Fibroblast of skin of left quadriceps (primary cell): Measurements from ENCODE around the gene HAL.
"Not testable (repeated sequence)": the region's sequence is repeated elsewhere in the genome, so short reads cannot be mapped to it uniquely, and the experiment has no call there.

Experiments used
- DNase-seq, 2 experiments: peaks; one replicate each; pipeline ENCODE4 v3.0.0-alpha.2; 2013; ENCODE audit warnings: low read depth in 2 of 2

Gene HAL

DNA sequence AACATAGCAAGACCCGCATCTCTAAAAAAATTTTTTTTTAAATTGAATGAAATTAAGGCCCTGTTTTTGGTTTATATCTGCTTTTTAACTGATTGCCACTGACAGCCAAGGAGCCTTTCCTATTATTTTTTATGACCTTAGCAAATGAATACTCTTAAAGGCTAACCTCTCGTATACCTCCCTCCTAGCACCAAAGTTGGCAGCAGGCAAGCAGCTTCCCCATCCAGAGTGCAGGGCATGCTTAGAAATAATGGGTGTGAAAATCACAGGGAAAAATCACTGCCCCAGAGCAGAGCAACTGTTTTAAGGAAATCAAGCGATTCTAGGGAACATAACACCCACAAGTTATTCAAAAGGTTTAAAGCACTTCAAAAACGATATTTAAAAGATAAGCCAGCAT is 20.7 kb downstream of the HAL start:
- no peak for DNase-seq

- DNase-seq, result no peak
Measured at GRCh38 chr12:95974358-95974757, 21.8 kb downstream of the HAL start.

GRCh38 chr12:95972832-95973456 is 23.2 kb downstream of the HAL start:
- no peak for DNase-seq

- no peak for DNase-seq
Measured at GRCh38 chr12:95970905-95971304, 25.2 kb downstream of the HAL start.

GRCh38 chr12:95969116-95969515 is 27.0 kb downstream of the HAL start:
- not testable (repeated sequence) for DNase-seq

- DNase-seq, result no peak
Measured at GRCh38 chr12:95967301-95967700, 28.8 kb downstream of the HAL start.

DNA sequence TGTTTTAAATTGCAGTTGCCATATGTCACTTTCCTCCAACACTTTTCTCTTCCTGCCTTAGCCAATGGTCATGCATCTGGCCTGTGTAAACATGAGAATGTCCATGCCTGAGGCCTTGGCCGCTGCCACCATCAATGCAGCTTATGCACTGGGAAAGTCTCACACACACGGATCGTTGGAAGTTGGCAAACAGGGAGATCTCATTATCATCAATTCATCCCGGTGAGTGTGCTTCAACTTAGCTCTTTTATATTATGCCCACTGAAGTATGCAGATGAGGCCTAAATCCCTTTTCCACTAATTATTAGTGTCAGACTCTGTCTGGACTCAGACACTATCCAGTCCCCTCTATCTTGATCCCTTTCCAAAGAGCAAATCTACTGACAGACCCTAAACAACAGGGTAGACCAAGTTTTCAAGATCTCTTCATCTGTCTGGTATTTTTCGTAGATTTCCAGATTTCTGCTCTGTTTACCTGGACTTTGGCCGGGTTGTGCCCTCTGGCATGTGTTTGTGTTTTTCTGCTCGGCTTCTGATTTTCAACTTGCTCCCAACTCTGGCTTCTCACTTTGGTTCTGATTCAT is 29.8 kb downstream of the HAL start:
- no peak for DNase-seq

DNA sequence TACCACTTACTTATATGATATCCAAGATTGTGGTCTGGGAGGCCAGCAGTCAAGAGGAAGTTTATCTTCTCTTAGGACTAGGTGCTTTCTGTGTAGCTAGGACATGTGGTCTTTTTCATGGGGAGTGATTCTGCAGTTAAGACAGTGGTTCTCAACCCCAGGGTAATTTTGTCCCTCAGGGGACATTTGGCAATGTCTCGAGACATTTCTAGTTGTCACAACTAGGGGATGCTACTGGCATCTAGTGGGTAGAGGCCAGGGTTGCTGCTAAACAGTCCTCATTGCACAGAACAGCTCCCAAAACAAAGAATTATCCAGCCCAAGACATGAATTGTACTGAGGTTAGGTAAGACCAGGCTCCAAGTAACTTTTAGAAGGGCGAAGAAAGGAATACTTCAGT is 33.0 kb downstream of the HAL start:
- DNase-seq, result no peak

- DNase-seq, result no peak
Measured at GRCh38 chr12:95962222-95962621, 33.9 kb downstream of the HAL start.

DNA sequence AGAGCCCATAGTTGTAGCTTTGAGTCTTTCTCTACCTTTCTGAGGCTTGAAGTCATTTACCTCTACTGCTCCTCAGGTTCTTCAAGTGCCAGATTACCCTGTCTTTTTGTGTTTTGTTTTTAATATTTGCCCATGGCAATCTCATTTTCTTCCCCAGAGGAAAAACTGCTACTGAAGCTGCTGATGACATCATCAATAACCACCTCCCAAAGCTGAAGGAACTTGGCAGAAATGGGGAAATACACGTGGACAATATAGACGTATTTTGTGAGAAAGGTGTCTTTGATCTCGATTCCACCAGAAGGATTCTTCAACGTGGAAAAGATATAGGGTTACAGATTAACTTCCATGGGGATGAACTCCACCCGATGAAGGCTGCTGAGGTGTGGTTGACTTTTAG is 35.9 kb downstream of the HAL start:
- no peak for DNase-seq

DNA sequence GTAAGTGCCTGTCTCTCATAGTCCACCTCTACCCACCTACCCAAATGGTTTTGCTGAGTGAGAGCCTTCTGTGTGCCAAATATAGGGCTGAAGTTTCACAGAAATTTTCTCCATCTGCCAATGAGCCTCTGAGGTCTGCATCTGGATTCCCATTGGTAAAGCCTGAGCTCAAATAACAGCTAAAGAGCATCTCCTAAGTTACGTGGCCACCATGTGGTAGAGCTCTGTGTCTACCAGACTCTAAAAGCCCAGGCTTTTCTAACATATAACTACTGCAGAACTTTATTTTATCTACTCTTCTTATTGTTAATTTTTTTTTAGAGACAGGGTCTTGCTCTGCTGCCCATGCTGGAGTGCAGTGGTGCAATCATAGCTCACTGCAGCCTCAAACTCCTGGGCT is 37.0 kb downstream of the HAL start:
- DNase-seq, result no peak

DNA sequence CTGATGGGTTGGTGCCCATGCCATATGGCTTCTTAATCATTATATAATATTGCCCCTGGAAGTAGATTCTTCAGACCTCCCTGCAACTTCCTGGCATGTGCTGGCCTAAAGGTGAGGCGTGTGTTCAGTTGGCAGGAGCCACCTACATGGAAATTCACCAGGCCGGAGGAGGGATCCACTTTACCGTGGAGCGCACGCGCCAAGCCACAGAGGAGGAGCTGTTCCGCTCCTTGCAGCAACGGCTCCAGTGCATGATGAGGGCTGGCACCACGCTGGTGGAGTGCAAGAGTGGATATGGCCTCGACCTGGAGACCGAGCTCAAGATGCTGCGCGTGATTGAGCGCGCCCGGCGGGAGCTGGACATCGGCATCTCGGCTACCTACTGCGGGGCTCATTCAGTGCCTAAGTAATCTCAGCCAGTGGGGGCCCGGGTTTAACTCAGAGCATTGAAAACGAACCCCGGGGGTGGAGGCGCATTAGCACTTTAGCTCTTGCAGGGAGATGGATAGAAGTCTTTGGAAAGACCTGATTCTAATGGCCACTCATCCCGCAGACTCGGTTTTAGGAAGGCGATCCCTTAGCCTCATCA is 39.5 kb downstream of the HAL start:
- DNase-seq, result no peak

DNA sequence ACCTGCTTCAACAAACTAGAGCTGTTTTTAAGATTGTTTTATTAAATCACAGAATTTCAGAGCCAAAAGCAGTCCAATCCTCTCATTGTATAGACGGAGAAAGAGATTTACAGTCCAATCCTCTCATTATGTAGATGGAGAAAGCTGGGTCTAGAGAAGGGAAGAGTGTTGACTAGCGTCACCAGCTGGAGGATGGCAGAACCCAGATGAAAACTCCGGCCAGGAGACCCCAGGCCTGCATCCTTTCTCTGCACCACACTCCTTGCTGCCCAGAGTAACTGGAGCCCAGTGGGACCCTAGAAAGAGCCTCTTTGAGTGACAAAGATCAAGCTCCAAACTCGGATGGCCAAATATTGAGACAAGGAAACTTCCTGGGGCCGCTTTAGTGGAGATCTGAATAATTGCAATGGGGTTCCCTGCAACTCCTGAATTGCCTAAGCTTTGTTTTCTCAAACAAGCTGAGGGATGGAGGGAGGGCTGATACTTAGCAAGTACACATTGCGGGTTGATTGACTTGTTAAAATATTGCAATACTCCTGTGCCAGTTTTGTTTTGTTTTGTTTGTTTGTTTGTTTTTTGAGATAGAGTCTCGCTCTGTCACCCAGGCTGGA is 40.5 kb downstream of the HAL start:
- DNase-seq, result no peak

DNA sequence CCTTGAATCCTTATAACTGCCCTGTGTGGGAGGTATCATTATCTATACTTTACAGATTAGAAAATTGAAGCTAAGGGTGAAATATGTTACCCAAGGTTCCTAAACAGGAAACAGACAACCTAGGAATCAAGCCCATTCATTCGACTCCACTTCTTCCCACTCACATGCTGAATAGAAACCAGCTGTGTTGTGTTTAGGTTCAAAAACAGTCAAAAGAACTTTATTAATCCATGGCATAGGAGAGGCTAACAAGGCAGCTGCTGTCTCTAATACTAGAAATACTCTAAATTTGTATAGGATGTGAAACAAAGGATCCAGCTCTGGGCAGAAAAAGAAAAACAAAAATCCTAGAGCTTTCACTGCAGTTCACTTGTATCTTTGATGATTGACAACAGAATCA is 43.1 kb downstream of the HAL start:
- no peak for DNase-seq

- DNase-seq, result no peak
Measured at GRCh38 chr12:95951515-95951914, 44.6 kb downstream of the HAL start.

DNA sequence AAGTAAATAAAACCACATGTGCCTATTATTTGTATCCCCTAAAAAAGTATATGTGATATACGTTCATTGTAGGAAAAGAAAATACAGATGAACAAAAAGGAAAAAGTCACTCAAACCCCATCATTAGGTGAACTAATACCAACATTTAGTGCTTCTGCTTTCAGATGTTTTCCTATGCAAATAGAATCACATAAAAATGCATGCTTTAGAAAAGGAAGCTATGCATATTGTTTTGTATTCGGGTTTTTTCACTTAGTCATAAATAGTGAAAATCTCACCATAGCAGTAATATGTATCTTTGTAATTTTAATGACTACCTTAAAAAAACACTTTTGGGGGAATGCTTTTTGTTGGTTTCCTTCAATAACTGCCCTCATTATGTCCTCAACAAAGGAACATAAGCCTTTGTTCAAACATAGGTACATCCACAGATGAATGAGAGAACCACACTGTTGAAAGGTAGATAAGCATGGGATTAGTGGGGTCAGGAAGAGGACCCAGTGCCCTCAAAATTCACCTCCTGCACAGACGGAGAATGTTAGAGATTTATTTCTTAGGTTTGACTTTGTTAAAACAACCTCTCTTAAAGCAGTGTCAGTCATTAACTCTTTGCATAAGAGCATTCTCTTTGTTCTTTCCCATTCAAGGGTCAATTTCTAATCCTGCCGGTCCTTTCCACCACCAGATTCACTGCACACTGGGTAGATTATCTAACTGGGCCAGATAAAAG is 46.5 kb downstream of the HAL start:
- DNase-seq, result no peak

DNA sequence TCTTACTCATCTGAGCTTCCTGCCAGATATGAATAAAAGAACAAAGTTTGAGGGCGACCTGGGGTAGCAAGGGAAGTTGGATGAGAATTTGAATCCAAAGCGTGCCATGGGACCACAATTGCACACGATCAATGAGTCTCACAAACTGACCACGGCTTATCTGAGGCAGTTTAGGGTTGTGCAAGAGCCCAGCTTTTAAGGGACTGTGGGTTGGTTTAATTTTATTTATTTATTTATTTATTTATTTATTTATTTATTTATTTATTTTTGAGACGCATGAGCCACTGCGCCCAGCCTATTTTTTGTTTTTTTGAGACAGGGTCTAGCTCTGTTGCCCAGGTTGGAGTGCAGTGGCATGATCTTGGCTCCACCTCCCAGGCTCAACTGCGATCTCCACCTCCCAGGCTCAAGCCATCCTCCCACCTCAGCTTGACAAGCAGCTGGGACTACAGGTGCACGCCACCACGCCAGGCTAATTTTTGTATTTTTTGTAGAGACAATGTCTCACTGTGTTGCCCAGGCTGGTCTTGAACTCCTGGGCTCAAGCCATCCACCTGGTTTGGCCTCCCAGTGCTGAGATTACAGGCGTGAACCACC is 51.9 kb downstream of the HAL start:
- no peak for DNase-seq

DNA sequence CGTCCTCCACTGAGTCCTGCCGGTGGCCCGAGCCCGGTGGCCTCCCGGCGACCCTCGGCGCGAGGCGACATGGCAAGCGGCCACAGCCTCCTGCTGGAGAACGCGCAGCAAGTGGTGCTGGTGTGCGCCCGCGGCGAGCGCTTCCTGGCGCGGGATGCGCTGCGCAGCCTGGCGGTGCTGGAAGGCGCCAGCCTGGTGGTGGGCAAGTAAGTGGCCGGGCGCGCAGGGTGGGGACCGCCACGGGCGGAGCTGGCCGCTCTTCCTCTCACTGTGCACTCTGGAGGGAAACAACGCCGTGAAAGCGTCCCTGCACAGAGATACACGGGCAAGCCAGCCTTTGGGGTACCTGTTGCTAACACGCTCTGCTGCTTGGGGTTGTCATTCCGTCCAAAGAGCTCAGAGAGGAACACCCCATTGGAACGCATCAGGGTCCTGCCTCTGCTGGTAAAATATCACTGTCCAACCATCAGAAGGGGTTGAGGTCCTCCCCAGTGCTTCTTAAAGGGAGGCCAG is 52.8 kb downstream of the HAL start, which contains the start of gene AMDHD1:
Gene AMDHD1, plus strand, starts transcription at position 2 of the 513 bp plus-strand sequence. Its CDS starts 68 bp downstream, at position 70.
- DNase-seq, result no peak

- DNase-seq, result peak in 1 of 2 experiments; percentile 13
Measured at GRCh38 chr12:95942524-95943329, 53.4 kb downstream of the HAL start, which contains the start of gene CCDC38. Gene CCDC38, minus strand, starts transcription at chr12:95942614. Its CDS starts 6,105 bp downstream, at chr12:95936509.

GRCh38 chr12:95942101-95942523 is 54.0 kb downstream of the HAL start:
- no peak for DNase-seq

DNA sequence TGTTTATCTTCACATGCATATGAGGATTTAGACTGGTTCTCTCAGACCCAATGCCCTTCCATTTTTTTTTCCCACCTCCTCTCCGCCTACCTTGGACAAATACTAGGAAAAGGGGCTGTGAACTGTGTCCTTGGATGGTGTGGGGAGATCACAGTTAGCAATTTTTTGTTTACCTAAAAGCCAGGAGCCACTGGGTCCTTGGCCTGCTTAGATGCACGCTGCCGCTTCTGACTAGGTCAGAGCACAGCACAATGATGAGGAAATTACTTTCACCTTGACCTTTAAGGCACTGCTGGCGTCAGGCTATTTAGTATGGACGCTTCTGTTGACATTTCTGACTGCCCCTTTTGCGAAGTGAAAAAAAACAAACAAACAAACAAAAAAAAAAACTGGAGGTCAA is 55.6 kb downstream of the HAL start:
- no peak for DNase-seq
